ENCODE results near the gene ADAP1.

ADAP1 gene

GRCh38 chr7:972676-973309 lies 18.3 kb upstream of the ADAP1 start:
- Histone ChIP-seq H3K4me3 (ENCODE audit: low read depth, low read length) (no peak overlapping the region), H3K36me3 (ENCODE audit: insufficient read depth, low read length) (peaks cover 21% of the 10 kb centered on the region), H3K27ac (ENCODE audit: low read depth, low read length) (no peak overlapping the region), H2AFZ (ENCODE audit: low read length, unreplicated experiment) (no peak overlapping the region), H3K4me1 (ENCODE audit: control insufficient read depth, insufficient read depth, low read length, unreplicated experiment) (peaks cover 9% of the 10 kb centered on the region), H3K27me3 (ENCODE audit: insufficient read depth, low read length) (no peaks in the 10 kb centered on the region), H3K79me2 (ENCODE audit: control insufficient read depth, insufficient read depth, low read length, unreplicated experiment) (peaks cover 44% of the 10 kb centered on the region)

GRCh38 chr7:972110-972509 lies 17.6 kb upstream of the ADAP1 start:
- Histone ChIP-seq H3K4me1 (ENCODE audit: control insufficient read depth, insufficient read depth, low read length, unreplicated experiment) (peaks cover 9% of the 10 kb centered on the region), H3K79me2 (ENCODE audit: control insufficient read depth, insufficient read depth, low read length, unreplicated experiment) (peaks cover 44% of the 10 kb centered on the region), H3K36me3 (ENCODE audit: insufficient read depth, low read length) (peaks cover 26% of the 10 kb centered on the region), H3K27ac (ENCODE audit: low read depth, low read length) (no peak overlapping the region), H3K27me3 (ENCODE audit: insufficient read depth, low read length) (no peaks in the 10 kb centered on the region), H2AFZ (ENCODE audit: low read length, unreplicated experiment) (no peak overlapping the region), H3K4me3 (ENCODE audit: low read depth, low read length) (no peak overlapping the region)

- peaks cover 9% of the 10 kb centered on the region for H3K4me1 ChIP-seq (ENCODE audit: control insufficient read depth, insufficient read depth, low read length, unreplicated experiment)
- H3K36me3 ChIP-seq (ENCODE audit: insufficient read depth, low read length), result peaks cover 26% of the 10 kb centered on the region
- H3K79me2 ChIP-seq (ENCODE audit: control insufficient read depth, insufficient read depth, low read length, unreplicated experiment), result peaks cover 44% of the 10 kb centered on the region
- H2AFZ ChIP-seq (ENCODE audit: low read length, unreplicated experiment), result no peak overlapping the region
- H3K27ac ChIP-seq (ENCODE audit: low read depth, low read length), result no peak overlapping the region
- H3K27me3 ChIP-seq (ENCODE audit: insufficient read depth, low read length), result no peaks in the 10 kb centered on the region
- no peak overlapping the region for H3K4me3 ChIP-seq (ENCODE audit: low read depth, low read length)
Measured at GRCh38 chr7:970744-971143, 16.3 kb upstream of the ADAP1 start.

- H3K79me2 ChIP-seq (ENCODE audit: control insufficient read depth, insufficient read depth, low read length, unreplicated experiment), result peaks cover 35% of the 10 kb centered on the region
- H3K36me3 ChIP-seq (ENCODE audit: insufficient read depth, low read length), result peaks cover 26% of the 10 kb centered on the region
Measured at GRCh38 chr7:969403-969802, 14.9 kb upstream of the ADAP1 start.

GRCh38 chr7:968205-969105 lies 14.0 kb upstream of the ADAP1 start:
- no peak overlapping the region for H3K4me3 ChIP-seq (ENCODE audit: low read depth, low read length)
- peaks cover 9% of the 10 kb centered on the region for H3K4me1 ChIP-seq (ENCODE audit: control insufficient read depth, insufficient read depth, low read length, unreplicated experiment)
- H3K27ac ChIP-seq (ENCODE audit: low read depth, low read length), result no peak overlapping the region
- H3K79me2 ChIP-seq (ENCODE audit: control insufficient read depth, insufficient read depth, low read length, unreplicated experiment), result peaks cover 25% of the 10 kb centered on the region
- H2AFZ ChIP-seq (ENCODE audit: low read length, unreplicated experiment), result no peak overlapping the region
- H3K36me3 ChIP-seq (ENCODE audit: insufficient read depth, low read length), result peaks cover 26% of the 10 kb centered on the region
- peaks cover 4% of the 10 kb centered on the region; the same call in 1 of the 2 replicates for H3K27me3 ChIP-seq (ENCODE audit: insufficient read depth, low read length)

More at GRCh38 chr7:969403-969802, 14.9 kb upstream of the ADAP1 start:
- Histone ChIP-seq H2AFZ (ENCODE audit: low read length, unreplicated experiment) (no peak overlapping the region), H3K4me3 (ENCODE audit: low read depth, low read length) (no peak overlapping the region), H3K27me3 (ENCODE audit: insufficient read depth, low read length) (no peaks in the 10 kb centered on the region), H3K27ac (ENCODE audit: low read depth, low read length) (no peak overlapping the region), H3K4me1 (ENCODE audit: control insufficient read depth, insufficient read depth, low read length, unreplicated experiment) (peaks cover 9% of the 10 kb centered on the region)

- Histone ChIP-seq H3K79me2 (ENCODE audit: control insufficient read depth, insufficient read depth, low read length, unreplicated experiment) (peaks cover 16% of the 10 kb centered on the region), H3K4me1 (ENCODE audit: control insufficient read depth, insufficient read depth, low read length, unreplicated experiment) (no peaks in the 10 kb centered on the region), H3K4me3 (ENCODE audit: low read depth, low read length) (no peak overlapping the region), H3K27me3 (ENCODE audit: insufficient read depth, low read length) (peaks cover 13% of the 10 kb centered on the region; the same call in 1 of the 2 replicates), H3K27ac (ENCODE audit: low read depth, low read length) (no peak overlapping the region), H3K36me3 (ENCODE audit: insufficient read depth, low read length) (peaks cover 20% of the 10 kb centered on the region), H2AFZ (ENCODE audit: low read length, unreplicated experiment) (no peak overlapping the region)
Measured at GRCh38 chr7:967361-968082, 13.0 kb upstream of the ADAP1 start.

- Histone ChIP-seq H2AFZ (ENCODE audit: low read length, unreplicated experiment) (no peak overlapping the region), H3K36me3 (ENCODE audit: insufficient read depth, low read length) (peaks cover 12% of the 10 kb centered on the region; the same call in 1 of the 2 replicates), H3K4me3 (ENCODE audit: low read depth, low read length) (no peak overlapping the region), H3K79me2 (ENCODE audit: control insufficient read depth, insufficient read depth, low read length, unreplicated experiment) (peaks cover 8% of the 10 kb centered on the region), H3K4me1 (ENCODE audit: control insufficient read depth, insufficient read depth, low read length, unreplicated experiment) (no peaks in the 10 kb centered on the region), H3K27me3 (ENCODE audit: insufficient read depth, low read length) (peaks cover 15% of the 10 kb centered on the region; the same call in 1 of the 2 replicates), H3K27ac (ENCODE audit: low read depth, low read length) (no peak overlapping the region)
Measured at GRCh38 chr7:966291-967069, 12.0 kb upstream of the ADAP1 start.

GRCh38 chr7:964401-965231 lies 10.1 kb upstream of the ADAP1 start:
- peaks cover 7% of the 10 kb centered on the region; the same call in 1 of the 2 replicates for H3K36me3 ChIP-seq (ENCODE audit: insufficient read depth, low read length)
- H3K4me3 ChIP-seq (ENCODE audit: low read depth, low read length), result no peak overlapping the region
- peaks cover 15% of the 10 kb centered on the region; the same call in 1 of the 2 replicates for H3K27me3 ChIP-seq (ENCODE audit: insufficient read depth, low read length)
- H3K27ac ChIP-seq (ENCODE audit: low read depth, low read length), result no peak overlapping the region
- no peak overlapping the region for H2AFZ ChIP-seq (ENCODE audit: low read length, unreplicated experiment)
- H3K4me1 ChIP-seq (ENCODE audit: control insufficient read depth, insufficient read depth, low read length, unreplicated experiment), result no peaks in the 10 kb centered on the region
- H3K79me2 ChIP-seq (ENCODE audit: control insufficient read depth, insufficient read depth, low read length, unreplicated experiment), result no peaks in the 10 kb centered on the region

GRCh38 chr7:963236-964078 lies 9.0 kb upstream of the ADAP1 start:
- Histone ChIP-seq H3K4me1 (ENCODE audit: control insufficient read depth, insufficient read depth, low read length, unreplicated experiment) (no peaks in the 10 kb centered on the region), H3K27ac (ENCODE audit: low read depth, low read length) (no peak overlapping the region)

More at GRCh38 chr7:963236-964078, 9.0 kb upstream of the ADAP1 start:
- Histone ChIP-seq H3K36me3 (ENCODE audit: insufficient read depth, low read length) (peaks cover 7% of the 10 kb centered on the region; the same call in 1 of the 2 replicates), H2AFZ (ENCODE audit: low read length, unreplicated experiment) (no peak overlapping the region), H3K27me3 (ENCODE audit: insufficient read depth, low read length) (peaks cover 15% of the 10 kb centered on the region; the same call in 1 of the 2 replicates), H3K4me3 (ENCODE audit: low read depth, low read length) (no peak overlapping the region), H3K79me2 (ENCODE audit: control insufficient read depth, insufficient read depth, low read length, unreplicated experiment) (no peaks in the 10 kb centered on the region)

Measured in ACC112 (cell line).